RWPE2 (cell line): ENCODE data around the gene CNTNAP5.

Experiments
- ATAC-seq: fragments of 200-7000 bp; cut with Tn5 transposase; 3 replicates; pipeline ENCODE4 v1.9.1; 2021; ENCODE audit warnings: low read depth
- DNase-seq: peaks from one replicate; pipeline ENCODE4 v3.0.0-alpha.2; 2020; ENCODE audit warnings: low spot score
- H3K27ac ChIP-seq: fragments of 450-650 bp; 2 replicates; pipeline ENCODE4 v1.5.1; 2017; ENCODE audit warnings: mild to moderate bottlenecking; ENCODE audit not compliant: poor library complexity, severe bottlenecking
- H3K27me3 ChIP-seq: fragments of 250-450 bp; sonication (Bioruptor Pico); 2 replicates; pipeline ENCODE4 v1.5.1; 2021; ENCODE audit warnings: mild to moderate bottlenecking, moderate library complexity; ENCODE audit not compliant: insufficient read depth, poor library complexity, severe bottlenecking
- H3K36me3 ChIP-seq: fragments of 250-450 bp; sonication (Bioruptor Pico); 2 replicates; pipeline ENCODE4 v1.5.1; 2020; ENCODE audit warnings: low read depth, mild to moderate bottlenecking, moderate library complexity
- H3K4me1 ChIP-seq: fragments of 250-450 bp; sonication (Bioruptor Pico); 2 replicates; pipeline ENCODE4 v1.5.1; 2021; ENCODE audit warnings: mild to moderate bottlenecking, moderate library complexity; ENCODE audit not compliant: insufficient read depth, poor library complexity, severe bottlenecking
- H3K4me3 ChIP-seq: fragments of 250-450 bp; sonication (Bioruptor Pico); 2 replicates; pipeline ENCODE4 v1.5.1; 2021; ENCODE audit warnings: mild to moderate bottlenecking, moderate library complexity; ENCODE audit not compliant: severe bottlenecking
- H3K9me3 ChIP-seq: fragments of 250-450 bp; sonication (Bioruptor Pico); 2 replicates; pipeline ENCODE4 v1.5.1; 2021; ENCODE audit warnings: mild to moderate bottlenecking, moderate library complexity; ENCODE audit not compliant: severe bottlenecking
- TF ChIP-seq, protein P1 (sequence below): fragments of 450-650 bp; IDR thresholded peaks from one replicate; pipeline ENCODE4 v1.5.1; 2017; ENCODE audit warnings: mild to moderate bottlenecking, moderate library complexity; ENCODE audit not compliant: poor library complexity, severe bottlenecking

The CNTNAP5 gene

DNA sequence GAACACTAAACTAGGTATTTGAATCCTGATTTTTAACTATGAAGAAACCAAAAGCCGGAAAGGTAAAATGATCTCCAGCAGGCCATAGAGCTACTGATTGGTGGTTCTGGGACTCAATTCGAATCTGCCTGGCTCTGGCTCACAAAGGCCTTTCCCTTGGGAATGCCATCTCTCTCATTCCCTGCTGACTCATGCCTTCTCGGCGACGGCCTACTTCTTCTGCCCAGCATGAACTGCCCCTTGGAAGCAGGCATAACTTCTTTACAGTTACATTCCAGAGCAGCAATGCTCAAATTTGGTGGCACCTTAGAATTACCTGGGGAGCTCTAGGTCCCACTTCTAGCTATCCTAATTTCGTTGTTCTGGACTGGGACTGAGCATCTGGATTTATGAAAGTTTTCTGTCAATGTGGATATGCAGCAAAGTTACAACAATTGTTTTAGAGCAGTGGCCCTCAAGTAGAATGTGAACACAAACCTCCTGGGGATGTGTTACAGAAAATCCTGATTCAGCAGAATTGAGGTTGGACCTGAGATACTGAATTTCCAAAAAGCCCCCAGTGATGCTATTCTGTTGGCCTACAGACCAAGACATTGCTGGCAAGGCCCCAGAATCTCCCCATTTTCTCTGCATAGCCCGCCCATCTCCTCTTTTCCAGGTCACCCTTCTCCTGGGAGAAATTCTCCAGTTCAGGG, 261.1 kb downstream of the CNTNAP5 start:
- DNase-seq (no peak), ATAC-seq (no peak)
- TF ChIP-seq, protein P1, sequence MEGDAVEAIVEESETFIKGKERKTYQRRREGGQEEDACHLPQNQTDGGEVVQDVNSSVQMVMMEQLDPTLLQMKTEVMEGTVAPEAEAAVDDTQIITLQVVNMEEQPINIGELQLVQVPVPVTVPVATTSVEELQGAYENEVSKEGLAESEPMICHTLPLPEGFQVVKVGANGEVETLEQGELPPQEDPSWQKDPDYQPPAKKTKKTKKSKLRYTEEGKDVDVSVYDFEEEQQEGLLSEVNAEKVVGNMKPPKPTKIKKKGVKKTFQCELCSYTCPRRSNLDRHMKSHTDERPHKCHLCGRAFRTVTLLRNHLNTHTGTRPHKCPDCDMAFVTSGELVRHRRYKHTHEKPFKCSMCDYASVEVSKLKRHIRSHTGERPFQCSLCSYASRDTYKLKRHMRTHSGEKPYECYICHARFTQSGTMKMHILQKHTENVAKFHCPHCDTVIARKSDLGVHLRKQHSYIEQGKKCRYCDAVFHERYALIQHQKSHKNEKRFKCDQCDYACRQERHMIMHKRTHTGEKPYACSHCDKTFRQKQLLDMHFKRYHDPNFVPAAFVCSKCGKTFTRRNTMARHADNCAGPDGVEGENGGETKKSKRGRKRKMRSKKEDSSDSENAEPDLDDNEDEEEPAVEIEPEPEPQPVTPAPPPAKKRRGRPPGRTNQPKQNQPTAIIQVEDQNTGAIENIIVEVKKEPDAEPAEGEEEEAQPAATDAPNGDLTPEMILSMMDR: no peak
- no peaks in the 10 kb centered on the region for H3K9me3 ChIP-seq
- H3K4me3 ChIP-seq: no peak overlapping the region
- H3K36me3 ChIP-seq: no peaks in the 10 kb centered on the region
- H3K27me3 ChIP-seq: no peaks in the 10 kb centered on the region
- no peak overlapping the region for H3K27ac ChIP-seq
- H3K4me1 ChIP-seq: no peaks in the 10 kb centered on the region

DNA sequence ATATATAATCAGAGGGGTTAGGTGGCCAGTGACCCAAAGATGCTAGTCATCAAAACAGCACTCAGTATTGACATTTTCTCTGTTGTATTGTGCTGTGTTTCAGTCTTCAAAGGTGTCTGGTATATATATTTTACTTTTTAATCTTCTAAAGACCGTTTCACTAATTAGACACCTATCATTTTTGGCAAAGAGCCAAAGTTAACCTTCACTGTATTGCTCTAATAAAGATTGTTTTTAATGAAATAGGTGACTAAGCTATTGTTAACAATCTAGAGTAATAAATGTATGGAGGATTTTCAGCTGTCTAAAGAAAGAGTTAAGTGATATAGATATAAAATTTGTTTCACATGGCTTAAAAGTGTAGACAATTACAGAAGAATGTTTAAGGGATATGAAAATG, 264.0 kb downstream of the CNTNAP5 start:
- DNase-seq (no peak), ATAC-seq (no peak)
- no peaks in the 10 kb centered on the region for H3K27me3 ChIP-seq
- H3K9me3 ChIP-seq: no peaks in the 10 kb centered on the region
- H3K4me1 ChIP-seq: no peaks in the 10 kb centered on the region
- H3K36me3 ChIP-seq: no peaks in the 10 kb centered on the region
- no peak overlapping the region for H3K27ac ChIP-seq
- no peak overlapping the region for H3K4me3 ChIP-seq
- TF ChIP-seq, protein P1: no peak

DNA sequence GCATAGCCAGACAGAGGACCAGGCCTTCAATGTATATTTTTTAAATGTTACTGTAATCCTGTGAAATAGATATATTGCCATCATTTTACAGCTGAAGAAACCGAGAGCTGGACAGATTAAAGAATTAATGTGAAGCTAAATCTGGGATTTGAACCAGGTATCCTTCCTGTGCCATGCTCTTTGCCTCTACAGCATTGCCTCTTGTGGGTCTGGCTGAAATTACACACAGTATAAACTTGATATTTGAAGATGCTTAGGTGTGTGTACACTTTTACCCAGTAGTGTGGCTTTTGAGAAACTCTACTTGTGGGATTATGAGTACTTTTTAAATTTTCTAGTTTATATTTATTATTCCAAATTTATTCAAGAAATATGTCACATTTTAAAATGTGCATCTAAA, 264.5 kb downstream of the CNTNAP5 start:
- H3K9me3 ChIP-seq: no peaks in the 10 kb centered on the region
- DNase-seq: no peak
- no peak overlapping the region for H3K27ac ChIP-seq
- no peaks in the 10 kb centered on the region for H3K27me3 ChIP-seq
- H3K4me1 ChIP-seq: no peaks in the 10 kb centered on the region
- H3K4me3 ChIP-seq: no peak overlapping the region
- ATAC-seq: no peak
- no peaks in the 10 kb centered on the region for H3K36me3 ChIP-seq
- TF ChIP-seq, protein P1: no peak

DNA sequence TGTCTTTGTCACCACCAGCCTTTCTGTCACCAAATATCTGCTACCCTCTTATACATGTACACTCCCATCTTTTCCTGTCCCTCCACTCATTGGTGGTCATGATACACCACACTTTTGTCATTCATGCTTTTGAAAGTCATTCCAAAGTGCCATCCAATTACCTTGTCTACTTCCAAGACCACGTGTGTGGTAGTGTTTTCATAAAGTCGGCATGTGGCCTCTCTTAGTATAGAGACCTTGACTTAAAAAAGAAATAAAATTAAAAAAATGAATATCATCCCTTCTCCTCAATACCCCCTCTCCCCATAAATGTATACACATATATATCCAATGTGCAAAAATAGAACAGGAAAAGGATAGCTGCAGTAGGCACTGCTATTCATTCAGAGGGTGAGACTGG, 271.4 kb downstream of the CNTNAP5 start:
- no peaks in the 10 kb centered on the region for H3K36me3 ChIP-seq
- H3K4me3 ChIP-seq: no peak overlapping the region
- TF ChIP-seq, protein P1: no peak
- H3K9me3 ChIP-seq: no peaks in the 10 kb centered on the region
- ATAC-seq: no peak
- no peaks in the 10 kb centered on the region for H3K4me1 ChIP-seq
- no peak overlapping the region for H3K27ac ChIP-seq
- no peaks in the 10 kb centered on the region for H3K27me3 ChIP-seq
- no peak for DNase-seq

- TF ChIP-seq, protein P1: no peak
- Histone ChIP-seq H3K27me3 (no peaks in the 10 kb centered on the region), H3K4me3 (no peak overlapping the region), H3K4me1 (no peaks in the 10 kb centered on the region), H3K9me3 (no peaks in the 10 kb centered on the region), H3K36me3 (no peaks in the 10 kb centered on the region), H3K27ac (no peak overlapping the region)
- DNase-seq (no peak), ATAC-seq (no peak)
Observed at GRCh38 chr2:124301915-124302314, 276.8 kb downstream of the CNTNAP5 start.
